ENCODE data around the gene OTULIN.

The OTULIN gene

GRCh38 chr5:14640765-14641164 lies 23.8 kb upstream of the OTULIN start:
- H3K4me3 ChIP-seq (ENCODE audit: low read depth, low read length) = no peak overlapping the region
- TF ChIP-seq CTCF (IDR thresholded peaks at IDR 0.05; ENCODE audit: low read depth, low read length) = no peak

GRCh38 chr5:14644623-14645237 lies 19.8 kb upstream of the OTULIN start:
- H3K4me3 ChIP-seq (ENCODE audit: low read depth, low read length) = no peak overlapping the region
- no peak for TF ChIP-seq CTCF (IDR thresholded peaks at IDR 0.05; ENCODE audit: low read depth, low read length)

- no peak overlapping the region for H3K4me3 ChIP-seq (ENCODE audit: low read depth, low read length)
- TF ChIP-seq CTCF (IDR thresholded peaks at IDR 0.05; ENCODE audit: low read depth, low read length) = no peak
Measured at GRCh38 chr5:14650052-14650451, 14.5 kb upstream of the OTULIN start.

GRCh38 chr5:14655146-14655741 lies 9.3 kb upstream of the OTULIN start:
- no peak overlapping the region for H3K4me3 ChIP-seq (ENCODE audit: low read depth, low read length)
- no peak for TF ChIP-seq CTCF (IDR thresholded peaks at IDR 0.05; ENCODE audit: low read depth, low read length)

GRCh38 chr5:14656898-14657297 lies 7.6 kb upstream of the OTULIN start:
- no peak for TF ChIP-seq CTCF (IDR thresholded peaks at IDR 0.05; ENCODE audit: low read depth, low read length)
- H3K4me3 ChIP-seq (ENCODE audit: low read depth, low read length) = no peak overlapping the region

- TF ChIP-seq CTCF (IDR thresholded peaks at IDR 0.05; ENCODE audit: low read depth, low read length) = no peak
- H3K4me3 ChIP-seq (ENCODE audit: low read depth, low read length) = no peak overlapping the region
Measured at GRCh38 chr5:14659821-14660607, 4.5 kb upstream of the OTULIN start.

GRCh38 chr5:14660833-14661232 lies 3.7 kb upstream of the OTULIN start:
- no peak overlapping the region for H3K4me3 ChIP-seq (ENCODE audit: low read depth, low read length)
- no peak for TF ChIP-seq CTCF (IDR thresholded peaks at IDR 0.05; ENCODE audit: low read depth, low read length)
